ENCODE measurements around the gene PTPRM.

The PTPRM gene

DNA sequence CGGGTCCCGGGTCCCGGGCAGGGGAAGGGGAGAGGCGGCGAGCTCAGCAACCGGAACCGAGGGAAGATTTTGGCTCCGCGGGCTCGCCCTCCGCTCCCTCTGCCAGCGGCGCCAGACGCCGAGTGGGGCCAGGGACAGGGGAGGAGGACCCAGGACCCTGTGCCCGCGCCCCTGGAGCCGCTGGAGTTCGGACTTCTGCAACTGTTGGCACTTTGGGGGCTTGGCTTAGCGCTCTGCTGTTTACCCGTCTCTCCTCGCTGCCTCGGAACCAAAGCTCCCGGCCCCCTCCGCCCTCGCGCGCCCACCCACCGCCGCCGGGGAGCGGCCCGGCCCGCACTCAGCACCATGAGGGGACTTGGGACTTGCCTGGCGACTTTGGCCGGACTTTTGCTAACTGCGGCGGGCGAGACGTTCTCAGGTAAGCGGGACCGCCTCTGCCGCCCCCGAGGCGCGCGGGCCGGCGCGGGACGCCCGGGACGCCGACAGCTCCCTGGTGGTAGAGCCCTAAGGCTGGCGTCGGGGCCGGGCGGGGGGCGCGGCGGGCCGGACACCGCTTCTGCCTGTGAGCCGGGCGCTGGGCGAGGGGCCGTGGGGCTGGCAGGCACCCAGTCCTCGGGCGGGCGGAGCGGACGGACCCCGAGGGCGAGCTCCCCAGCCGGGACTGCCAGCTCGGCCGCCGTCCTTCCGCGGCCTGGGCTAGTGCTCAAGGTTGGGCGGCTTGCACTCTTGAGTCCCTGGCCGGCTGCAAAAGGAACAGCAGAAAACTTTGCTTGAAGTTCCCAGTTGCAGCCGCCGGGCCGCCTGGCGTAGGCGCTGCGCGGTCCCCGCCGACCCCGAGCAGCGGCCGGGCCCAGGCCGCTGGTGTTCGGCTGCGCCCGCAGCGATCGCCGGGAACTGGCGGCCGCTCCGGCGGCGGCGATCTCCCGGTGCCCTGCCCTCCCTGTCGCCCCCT, 634 bp downstream of the PTPRM start:
- DNase-seq (ENCODE audit: low read depth) = no peak

DNA sequence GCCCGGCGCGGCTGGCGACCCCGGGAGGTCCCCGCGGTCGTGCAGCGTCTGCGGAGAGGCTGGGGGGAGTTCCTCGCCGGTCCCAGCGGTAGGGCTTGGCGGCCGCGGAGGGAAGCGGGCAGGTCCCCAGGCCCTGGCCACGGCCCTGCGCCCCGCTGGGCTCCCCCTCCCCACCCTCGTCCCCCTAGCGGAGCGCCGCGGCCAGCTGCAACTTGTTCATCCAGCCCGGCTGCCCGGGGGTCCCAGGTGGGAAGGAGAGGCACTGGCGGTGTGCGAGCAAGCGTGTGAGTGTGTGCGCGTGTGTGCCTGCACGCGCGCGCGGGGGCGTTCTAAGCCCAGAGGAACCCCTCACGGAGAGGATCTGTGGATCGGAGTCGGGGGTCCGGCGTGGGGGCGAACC, 1.3 kb downstream of the PTPRM start:
- DNase-seq (ENCODE audit: low read depth) = no peak

DNA sequence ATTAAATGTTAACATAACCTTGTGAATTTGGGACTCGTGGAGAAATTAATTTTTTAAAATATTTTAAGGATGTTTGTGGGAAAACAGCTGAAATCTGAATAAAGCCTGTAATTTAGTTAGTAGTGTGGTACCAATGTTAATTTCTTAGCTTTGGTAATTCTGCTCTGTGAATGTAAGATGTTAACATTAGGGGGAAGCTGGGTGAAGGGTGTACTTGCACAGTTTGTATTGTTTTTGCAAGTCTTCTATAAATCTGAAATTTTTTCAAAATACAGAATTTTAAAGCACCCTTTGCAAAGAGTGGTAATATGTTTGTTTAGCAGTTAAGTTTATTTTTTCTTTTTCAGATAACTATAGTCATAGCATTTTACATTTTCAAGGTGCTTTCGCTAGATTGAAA, 4.5 kb downstream of the PTPRM start:
- no peak for DNase-seq (ENCODE audit: low read depth)

DNA sequence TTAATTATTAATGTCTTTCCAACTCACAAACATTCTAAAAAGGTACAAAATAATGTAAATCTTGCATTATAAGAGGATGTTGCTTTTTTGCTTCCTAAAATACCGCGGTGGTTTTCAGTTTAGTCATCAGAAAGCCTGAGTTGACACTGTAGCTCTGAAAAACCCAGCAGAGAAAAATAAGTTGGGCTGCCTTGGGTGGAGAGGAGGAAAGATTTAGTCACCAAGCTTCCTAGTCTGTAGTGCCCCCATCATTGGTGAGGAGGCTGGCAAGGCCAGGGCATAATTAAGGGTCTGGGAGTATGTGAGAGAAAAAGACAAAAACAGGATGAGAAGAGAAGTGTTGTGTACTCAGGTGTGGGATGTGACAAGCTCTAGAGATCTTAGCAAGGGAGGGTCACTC, 5.7 kb downstream of the PTPRM start:
- DNase-seq (ENCODE audit: low read depth) = no peak

DNA sequence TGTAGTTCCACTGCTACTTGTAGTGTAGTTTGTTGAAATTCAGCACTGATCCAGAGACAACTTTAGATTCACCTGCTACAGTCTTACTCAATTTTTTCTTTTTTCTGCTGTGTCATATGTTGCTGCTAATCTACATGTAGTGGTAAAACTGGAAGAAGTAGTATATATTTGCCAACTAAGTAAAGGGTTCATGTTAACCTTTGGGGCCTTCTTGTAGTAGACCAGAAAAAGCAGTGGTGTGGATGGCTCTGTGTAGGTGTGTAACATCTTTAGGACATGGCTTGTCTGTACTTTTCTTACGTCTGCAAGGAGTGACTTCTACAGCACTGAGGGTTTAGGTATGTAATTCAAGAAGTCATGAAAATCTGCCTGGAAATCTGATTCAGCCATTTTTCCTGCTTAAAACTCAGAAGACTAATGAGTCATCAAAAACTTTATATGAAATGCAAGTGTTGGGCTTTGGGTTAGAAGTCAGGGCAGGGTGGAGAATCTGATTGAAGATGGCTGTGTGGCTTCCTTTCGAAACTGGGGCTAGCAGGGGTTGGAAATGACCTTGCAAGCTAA, 8.4 kb downstream of the PTPRM start:
- no peak for DNase-seq (ENCODE audit: low read depth)

DNA sequence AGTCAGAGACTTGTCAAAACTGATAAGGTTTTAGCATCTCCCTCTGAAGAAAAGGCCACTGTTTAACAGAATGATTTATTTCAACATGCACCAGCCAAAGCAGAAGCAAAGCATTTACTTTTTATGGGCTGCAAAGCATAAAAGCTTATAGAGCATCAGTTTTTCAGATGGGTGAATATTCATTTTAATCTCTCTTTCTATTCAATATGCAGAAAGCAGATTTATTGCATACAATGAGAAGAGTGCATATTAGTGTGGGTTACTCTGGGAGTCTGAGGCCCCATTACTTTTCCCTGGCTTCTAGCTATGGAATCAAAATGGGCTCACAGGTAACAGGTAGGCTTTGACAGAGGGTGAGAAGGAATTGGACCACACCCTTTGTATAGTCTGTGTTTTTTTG, 9.0 kb downstream of the PTPRM start:
- DNase-seq (ENCODE audit: low read depth) = no peak

DNA sequence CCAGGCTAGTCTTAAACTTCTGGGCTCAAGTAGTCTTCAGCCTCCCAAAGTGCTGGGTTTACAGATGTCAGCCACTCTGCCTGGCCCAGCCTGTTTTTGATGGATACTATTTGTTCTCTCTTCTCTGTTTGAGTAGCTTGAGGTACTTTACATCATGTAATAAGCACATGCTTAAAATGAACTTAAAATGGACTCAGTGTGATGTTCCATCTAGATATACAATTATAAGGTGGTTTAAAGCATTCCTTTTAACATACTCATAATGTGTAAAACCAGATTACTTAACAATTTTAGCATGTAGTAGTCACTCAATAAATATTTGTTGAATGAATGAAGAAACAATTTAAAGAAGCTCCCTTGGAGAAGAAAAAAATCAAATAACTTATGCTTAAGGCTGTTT, 9.6 kb downstream of the PTPRM start:
- DNase-seq (ENCODE audit: low read depth) = no peak

DNA sequence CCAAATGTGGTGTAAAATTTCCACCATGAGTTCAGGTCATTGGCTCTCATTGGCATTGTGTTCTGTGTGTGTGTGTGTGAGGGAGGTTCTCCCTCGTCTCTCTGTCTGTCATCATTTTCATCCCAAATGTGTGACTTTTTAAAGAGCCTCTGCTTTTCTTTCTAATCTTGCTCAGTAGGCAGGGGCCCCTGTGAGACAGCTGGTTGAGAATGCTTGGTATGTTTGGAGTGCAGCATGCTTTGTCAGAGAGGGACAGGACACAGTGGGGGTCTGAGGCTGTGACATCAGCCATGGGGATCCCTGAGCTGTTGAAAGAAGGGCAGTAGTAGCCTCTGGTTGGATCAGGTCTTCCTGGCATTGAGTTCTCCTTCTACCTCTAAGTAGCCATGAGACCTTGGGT, 10.6 kb downstream of the PTPRM start:
- no peak for DNase-seq (ENCODE audit: low read depth)

DNA sequence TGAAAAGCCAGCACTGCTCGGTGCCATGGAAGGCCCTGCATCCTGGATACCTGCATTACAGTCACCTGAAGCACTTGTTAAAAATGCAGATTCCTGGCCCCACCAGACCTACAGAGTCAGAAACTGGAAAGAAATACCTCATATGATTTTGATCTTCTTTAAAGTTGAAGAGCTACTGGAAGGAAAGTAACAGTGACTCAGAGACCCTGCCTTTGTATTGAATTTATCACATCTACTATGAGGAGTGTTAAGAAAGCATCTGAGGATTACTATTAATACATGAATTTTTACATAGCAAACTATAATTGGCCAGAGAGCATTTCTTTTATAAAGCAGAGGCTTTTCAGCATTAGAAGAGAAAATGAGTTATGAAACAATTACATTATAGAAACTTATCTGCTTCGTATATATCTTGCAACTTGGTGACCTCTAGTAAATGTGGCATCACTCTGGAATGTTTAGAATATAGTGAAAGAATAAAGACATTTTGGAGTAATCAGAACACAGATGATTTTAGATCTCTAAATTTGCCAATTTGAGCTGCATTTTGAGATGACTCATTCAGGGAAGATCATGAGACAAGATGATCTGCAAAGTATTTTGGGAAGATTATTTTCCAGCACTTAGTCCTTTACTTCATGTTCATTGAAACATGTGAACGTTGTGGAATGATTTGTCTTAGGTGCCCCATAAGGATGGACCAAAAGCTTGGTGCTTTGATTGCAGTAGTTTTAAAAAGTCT, 12.2 kb downstream of the PTPRM start:
- DNase-seq (ENCODE audit: low read depth) = no peak

DNA sequence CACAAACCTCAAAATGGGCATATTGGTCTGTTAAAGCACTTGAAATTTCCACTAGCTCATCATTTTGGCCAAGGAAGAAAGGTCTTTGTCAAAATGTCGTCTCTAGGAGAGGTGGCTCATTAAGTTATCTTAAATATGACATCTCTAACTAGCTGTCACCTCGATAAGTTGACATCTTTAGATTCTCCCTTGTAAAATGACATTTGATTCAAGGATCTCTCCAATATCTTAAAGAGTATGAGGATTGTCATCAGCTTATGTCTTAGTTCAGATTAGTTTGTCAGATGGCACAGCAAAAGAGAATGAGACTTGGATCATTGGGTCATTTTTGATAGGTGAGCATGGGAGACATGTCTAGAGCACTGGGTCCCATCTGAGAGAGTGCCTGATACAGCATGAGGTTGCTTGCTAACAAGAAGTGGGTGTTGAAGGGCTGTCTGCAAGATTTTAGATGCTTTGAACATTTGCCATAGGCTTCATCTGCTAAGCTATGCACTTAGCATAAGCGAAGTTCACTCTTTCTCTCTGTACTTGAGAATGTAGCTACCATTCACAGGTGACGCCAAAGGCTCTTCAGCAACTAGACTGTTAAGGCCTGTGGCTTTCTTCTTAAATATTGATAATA, 12.9 kb downstream of the PTPRM start:
- no peak for DNase-seq (ENCODE audit: low read depth)

DNA sequence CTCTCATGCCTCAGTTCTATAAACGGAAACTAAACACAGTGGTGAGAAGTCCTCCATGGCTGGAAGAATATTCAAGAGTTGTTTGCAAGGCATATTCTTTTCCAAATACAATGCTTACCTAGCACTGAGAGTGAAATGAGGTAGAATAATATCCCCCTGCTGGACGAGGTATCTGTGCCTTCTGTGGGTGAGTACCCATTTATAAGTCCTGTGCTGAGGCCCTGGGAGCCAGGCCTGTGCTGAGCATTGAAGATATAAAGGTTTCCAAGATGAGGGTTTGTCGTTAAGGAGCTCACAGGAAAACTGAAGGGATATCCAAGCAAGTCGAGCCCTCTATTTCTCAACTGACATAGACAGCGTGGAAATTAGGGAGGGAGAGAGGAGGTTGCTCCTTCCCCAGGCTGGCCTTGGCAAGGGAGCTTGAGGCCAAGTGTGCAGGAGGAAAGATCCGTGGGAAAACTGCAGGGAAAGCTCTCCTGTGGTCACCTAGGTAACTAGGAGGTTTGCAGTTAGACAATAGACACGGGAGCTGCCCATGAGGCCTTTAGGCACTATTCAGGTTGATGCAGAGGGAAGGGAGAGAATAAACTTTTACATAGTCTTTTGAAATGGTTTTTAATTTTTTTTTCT, 17.6 kb downstream of the PTPRM start:
- no peak for DNase-seq (ENCODE audit: low read depth)

DNA sequence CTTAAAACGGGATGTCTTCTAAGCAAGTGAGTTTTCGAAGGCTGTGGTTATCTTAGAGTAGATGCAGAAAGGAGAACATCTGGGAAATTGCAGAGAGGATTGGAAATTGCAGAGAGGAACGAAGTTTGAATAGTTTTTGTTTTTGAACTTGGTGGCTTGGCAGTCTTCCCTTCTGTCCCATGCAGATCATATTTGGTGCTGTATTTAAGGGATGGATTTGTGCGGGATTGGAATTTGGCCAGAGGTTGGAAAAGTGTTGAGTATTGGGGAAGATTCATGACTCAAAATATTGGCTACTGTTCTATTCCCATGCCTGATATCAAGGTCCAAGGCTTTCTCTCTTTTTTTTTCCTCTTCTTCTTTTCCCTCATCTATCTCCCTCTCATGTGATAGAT, 18.2 kb downstream of the PTPRM start:
- DNase-seq (ENCODE audit: low read depth) = no peak

DNA sequence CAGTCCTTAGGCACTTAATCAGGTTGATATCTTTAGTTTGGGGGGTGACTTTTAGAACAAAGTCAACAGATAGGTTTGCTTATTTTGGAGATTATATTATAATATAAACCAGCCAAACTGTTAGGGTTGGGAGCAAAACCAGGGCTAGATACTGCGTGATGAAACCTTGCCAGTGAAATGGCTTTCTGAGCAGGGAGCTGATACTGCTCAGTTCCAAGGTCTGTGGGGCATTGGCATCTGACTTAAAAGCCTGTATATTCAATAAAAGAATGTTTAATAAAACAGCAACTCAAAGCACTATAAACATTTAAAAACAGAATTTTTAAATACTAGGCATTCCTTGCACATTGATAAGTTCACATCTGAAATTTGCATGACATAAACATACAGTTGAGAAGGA, 19.3 kb downstream of the PTPRM start:
- no peak for DNase-seq (ENCODE audit: low read depth)

DNA sequence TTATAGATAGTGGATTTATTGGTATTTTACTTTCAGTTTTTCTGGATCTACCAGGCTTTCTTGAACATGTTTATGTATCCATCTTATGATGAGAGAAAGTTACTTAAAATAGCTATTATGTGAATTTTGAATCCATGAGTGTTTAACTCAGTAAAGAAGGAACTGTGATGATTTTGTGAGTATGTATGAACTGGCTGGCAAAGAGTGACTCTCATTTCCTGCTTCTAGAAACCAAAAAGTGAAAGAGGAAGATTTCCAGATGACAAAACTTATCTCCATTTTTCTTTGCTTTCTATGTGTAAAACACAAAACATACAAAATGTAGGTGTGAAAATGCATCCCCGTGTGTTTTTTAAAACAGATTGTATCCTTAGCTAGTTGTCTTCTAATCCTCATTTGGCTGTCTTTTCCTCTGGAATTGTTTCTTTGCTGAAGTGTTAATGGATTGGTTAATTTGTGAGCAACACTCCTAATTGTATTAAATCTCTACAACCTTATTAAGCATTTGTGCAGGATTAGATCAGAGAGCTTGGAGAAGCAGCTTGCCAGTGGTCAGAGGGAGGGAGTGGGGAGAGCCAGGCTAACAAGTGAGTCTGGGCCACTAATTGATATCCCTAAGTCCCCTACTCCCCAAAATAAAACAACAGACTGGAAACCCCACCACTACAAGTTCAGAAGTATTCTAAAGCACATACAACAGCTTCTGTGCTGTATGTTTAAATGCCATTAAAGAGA, 23.9 kb downstream of the PTPRM start:
- no peak for DNase-seq (ENCODE audit: low read depth)

DNA sequence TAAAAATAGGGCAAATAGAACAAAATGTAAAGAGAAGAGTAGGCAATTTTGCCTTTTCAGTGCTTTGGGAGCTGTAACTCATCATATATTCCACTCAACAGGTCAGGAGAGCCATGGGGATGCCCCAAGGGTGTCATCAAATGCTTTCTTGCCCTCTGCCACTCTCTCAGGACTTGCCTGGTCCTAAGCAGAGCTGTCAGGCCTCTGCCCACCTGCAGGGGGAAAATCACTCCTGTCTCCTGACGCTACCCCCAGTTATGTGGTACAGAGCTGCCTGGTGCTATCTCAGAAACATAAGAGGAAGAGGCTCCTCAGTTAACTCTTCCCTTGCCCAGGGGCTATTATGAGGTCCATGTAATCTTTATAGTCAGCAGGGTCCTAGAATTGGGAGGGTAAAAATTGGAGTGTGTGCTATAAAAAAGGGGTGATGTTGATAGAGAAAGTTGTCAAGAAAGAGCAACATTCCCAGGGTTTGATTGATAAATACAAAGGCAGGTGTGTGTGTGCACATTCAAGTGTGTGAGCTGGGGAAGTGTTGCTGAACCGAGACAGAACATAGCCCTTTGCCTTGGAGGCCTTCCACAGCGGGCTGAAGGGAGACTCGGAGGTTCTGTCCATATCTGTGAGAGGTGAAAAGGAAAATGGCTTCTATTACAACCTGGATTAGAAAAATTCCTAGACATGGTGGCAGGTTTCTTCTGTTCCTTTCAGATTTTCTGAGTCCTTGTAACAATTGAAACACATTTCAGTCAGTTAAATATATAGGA, 25.4 kb downstream of the PTPRM start:
- DNase-seq (ENCODE audit: low read depth) = no peak

DNA sequence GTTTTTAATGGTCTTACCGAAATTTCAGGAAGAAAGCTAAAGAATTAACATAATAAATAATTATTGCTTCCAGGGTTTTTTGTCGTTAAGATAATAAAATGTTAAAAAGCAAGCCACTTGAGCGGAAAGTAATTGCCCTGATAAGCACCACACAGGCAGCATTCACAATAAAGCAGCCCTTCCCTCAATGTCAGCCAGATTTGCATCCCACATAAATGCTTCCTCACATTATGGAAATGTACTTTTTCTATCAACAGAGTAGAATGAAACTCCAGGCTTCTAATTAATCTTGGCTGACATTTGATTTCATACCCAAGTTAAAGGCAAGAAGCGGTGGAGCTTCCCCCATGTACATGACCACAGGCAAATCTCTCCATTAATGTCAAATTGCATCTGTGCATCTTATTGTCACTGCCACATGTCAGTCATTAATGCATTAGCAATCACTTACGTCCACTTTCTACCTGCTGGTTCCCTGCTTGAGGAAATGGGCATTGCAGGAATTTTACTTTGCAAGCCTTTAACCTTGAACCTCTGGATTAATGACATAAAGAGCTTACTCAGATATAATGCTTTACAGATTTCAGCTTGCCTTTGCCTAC, 26.2 kb downstream of the PTPRM start:
- no peak for DNase-seq (ENCODE audit: low read depth)

DNA sequence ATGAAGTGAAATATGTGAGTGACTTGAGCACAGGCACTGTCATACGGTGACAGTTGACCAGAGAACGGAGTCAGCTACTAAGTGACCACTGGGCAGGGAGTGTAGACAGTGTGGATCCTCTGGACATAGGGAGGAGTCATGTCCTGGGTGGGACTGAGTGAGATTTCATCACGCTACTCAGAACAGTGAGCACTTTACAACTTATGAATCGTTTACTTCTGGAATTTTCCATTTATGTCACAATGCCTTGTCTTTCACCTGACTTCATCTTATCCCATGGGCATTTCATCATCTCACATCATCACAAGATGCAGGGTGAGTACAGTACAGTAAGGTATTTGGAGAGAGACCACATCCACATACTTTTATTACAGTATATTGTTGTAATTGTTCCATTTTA, 29.0 kb downstream of the PTPRM start:
- DNase-seq (ENCODE audit: low read depth) = no peak

DNA sequence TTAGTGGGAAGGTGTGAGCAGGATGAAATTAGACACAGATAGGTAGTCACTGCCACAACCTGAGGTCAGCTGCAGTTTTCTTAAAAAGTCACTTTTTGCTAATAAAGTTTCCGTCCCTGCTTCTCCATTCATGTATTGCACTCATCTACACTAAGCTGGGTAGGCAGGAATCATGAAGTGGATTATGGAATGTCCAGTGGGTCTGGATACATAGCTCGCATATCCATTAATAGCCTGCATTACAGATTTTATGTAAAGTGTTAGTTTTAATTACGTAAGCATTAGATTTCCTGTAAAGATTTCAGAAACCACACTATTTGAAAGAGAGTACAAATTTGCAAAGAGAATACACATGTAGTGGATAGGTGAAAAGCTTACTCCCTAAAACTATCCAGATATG, 30.4 kb downstream of the PTPRM start:
- DNase-seq (ENCODE audit: low read depth) = no peak

DNA sequence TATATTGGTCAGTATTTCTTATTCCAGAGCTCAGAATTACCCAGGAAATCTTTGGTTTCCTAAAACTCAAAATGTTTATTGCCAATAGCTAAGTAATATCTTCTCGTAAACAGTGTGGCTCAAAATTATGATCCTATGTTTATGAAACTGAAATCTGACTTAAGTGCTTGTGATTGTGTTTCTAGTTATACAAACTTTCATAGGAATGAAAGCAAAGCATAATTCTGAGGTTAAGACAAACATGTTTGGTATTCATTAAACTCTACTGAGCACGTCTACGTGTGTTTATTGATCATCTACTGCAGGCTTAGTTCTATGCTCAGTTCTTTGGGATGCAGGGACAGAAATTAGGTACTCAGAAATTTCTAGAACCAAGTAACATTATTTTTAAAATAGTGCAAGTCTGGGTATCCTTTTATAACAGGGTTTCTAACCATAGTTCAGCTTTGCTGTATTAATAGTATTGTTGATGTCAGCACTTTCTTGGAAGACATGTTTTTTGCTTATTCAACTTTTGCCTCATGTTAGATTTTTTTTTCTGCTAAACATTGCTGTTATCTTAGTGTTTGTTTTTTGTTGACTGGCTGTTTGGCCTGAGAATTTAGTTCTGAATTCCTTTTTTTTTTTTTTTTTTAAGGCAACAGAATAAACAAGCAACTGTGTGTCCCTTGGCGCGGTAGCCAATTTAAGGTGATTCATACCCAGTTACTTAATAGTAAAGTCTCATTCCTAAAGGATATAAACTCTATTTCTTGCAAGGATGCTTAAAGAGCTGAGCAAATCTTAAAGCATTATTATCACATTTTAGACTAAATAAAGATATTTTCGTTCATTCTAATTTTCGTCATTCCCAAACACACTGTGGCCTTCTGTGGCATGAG, 31.3 kb downstream of the PTPRM start:
- DNase-seq (ENCODE audit: low read depth) = no peak

All from activated gamma-delta T cell treated with anti-CD3 and anti-CD28 coated beads, Interleukin-2, amount 50 U/mL, for 16 hours (primary cell).